Dermis lymphatic vessel endothelial cell (primary cell): ENCODE measurements around the gene ERC2. TPM values are rescaled to one million over a fixed set of nuclear protein-coding genes. Genes with fewer than 3 reads are reported as not detected.

Experiments
- total RNA-seq: library from RNA; depleted of rRNA; stranded (reverse); fragments of >200 nt; gene quantifications from 2 replicates; pipeline ENCODE4 v1.2.1, GENCODE V29; 2014

Gene ERC2
- total RNA-seq = 0.33 and 1.7 TPM in 2 replicates

DNA sequence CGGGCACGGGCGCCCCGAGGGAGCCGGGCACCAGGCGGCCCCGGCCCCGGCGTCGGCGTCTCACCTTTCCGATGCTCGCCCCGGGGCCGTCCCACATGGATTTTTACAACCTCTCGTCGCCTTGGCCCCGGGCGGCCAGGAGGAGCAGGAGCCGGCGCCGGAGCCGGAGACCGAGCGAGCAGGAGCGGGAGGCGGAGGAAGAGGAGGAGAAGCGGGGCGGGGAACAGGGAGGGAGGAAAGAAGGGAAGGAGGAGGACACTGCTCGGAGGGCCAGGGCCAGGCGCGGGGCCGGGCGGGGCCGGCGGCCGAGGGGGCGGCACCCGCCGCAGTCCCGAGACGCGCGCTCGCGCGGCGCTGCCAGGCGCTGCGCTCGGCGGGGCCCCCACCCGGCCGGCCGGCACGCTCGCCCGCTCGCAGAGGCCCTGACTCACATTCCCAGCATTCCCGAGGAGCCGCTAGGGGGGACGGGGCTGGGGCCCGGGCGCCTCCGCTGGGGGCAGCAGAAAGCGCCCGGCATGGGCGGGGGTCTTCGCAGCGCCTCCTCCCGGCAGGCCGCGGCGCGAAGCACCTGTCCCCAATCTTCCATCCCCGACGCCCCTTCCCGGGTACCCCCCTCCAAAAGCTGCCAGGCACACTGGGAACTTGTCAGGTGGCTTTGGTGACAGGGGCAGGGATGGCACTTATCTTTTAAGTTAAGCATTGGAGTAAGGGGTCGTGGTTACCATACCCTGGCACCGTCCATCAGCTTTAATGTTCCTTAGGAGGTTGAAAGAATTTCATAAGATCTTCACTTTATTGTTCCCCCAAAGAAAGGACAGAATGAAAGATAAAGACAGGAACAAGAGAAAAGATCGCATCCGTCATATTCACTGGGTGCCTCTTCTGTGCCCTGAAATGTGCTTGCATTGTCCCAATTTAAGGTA is at the start of gene ERC2:
Gene ERC2 (minus strand): TSS at position 284 of the 923 bp plus-strand sequence.

DNA sequence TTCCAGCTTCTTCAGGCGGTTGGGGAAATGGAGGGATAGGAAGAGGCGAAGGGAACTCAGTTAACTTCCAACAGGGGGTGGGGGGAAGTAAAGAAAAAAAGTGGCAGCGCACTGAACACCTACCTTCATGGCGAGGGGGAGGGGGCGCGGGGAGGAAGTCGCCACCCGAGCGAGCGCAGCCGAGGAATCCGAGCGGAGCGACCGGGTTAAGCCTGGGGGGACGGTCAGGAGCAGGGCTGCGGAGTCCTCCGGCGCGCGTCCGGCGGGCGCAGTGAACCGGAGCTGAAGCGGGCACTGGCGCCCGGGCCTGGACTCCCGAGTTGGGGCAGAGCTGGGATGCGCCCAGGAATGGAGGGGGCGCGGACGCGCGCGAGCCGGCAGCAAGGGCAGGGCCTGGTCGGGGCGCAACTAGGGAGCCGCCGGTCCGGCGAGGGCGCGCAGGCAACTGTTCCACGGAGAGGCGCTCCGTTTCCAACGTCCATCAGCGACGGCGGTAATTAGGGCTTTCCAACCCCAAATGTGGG is 981.3 kb downstream of the ERC2 start, which contains the start of gene WNT5A:
Gene WNT5A (minus strand): TSS at position 450 of the 524 bp plus-strand sequence. CDS start 321 bp downstream, at position 129.

Other genes with a start within 250 kb of the ERC2 start
- gene CCDC66, start 88.7 kb upstream of the ERC2 start, total RNA-seq = 8.0 and 12.6 TPM in 2 replicates
- 72.4 and 96.9 TPM in 2 replicates for gene TASOR, start 214.8 kb upstream of the ERC2 start, total RNA-seq